Measurements from ENCODE around the gene RGPD3. TPM values are rescaled to one million over a fixed set of nuclear protein-coding genes. Genes with fewer than 3 reads are reported as not detected.
A peak's percentile ranks its signal among the peaks of the same experiment; 100 is the strongest.
"Not testable (repeated sequence)": the region's sequence is repeated elsewhere in the genome, so short reads cannot be mapped to it uniquely, and the experiment has no call there.

RGPD3 gene
- total RNA-seq, 1 experiment from 2014 or later, result not detected

- in situ Hi-C loops (cut with HindIII; ENCODE audit: low pct_unique_long_range_greater_than_20kb, low sequenced_read_pairs); DNase-seq (ENCODE audit: low read depth, low spot score): not testable (repeated sequence)
Observed at GRCh38 chr2:106492399-106492798, 24.2 kb upstream of the RGPD3 start.

DNA sequence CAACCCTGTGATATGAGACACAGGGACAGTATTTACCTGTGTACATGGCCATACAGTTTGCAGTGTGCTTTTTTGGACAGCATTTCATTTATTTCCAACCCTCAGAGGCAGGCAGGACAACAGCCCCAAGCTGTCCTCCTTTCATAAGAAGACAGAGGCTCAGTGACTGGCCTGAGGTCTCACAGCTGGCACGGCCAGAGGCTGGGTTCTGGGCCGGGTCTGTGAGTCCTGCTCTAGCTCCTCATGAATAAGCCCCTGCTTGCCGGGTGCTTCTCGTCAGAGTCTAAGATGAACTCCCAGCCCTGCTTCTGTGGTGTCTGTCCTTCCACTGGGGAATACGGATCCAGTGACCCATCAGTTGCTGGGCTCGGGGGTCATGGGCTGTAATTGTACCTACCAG is 21.5 kb upstream of the RGPD3 start:
- in situ Hi-C loops (cut with HindIII; ENCODE audit: low pct_unique_long_range_greater_than_20kb, low sequenced_read_pairs); DNase-seq (ENCODE audit: low read depth, low spot score): not testable (repeated sequence)

DNA sequence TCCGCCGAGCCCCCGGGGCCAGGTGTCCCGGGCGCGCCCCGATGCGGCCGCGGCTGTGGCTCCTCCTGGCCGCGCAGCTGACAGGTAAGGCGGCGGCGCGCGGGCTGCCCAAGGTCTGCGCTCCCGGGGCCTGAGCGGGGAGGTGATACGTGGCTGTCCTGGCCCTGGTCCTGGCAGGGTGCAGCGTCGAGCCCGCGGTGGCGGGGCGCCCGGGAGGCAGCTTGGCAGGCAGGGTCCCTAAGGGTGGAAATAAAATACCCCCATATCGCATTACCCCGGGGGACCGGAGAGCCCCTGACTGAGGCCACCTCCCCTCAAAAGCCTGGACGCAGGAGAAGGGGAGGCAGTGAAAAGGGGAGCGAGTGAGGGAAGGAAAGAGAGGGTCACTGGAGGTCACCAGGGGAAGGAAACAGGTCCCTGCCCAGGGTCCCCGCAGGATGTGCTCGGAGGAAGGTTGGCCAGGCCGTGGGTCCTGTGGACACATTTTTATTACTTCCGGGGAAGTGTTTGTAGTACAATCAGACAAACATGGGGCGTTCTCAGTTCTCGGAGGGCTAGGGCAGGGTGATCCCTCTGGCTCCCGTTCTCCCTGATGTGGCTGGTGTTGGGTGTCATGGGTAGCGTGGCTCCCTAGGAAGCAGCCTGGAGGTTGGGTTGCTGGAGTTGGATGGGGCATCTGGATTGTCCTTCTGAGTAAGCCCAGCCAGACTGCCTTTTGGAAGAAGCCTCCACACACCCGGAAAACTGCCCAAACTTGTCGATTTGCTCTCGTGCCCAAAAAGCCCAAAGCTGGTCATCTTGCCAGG is 19.4 kb upstream of the RGPD3 start:
- in situ Hi-C loops (cut with HindIII; ENCODE audit: low pct_unique_long_range_greater_than_20kb, low sequenced_read_pairs); DNase-seq (ENCODE audit: low read depth, low spot score): not testable (repeated sequence)

DNA sequence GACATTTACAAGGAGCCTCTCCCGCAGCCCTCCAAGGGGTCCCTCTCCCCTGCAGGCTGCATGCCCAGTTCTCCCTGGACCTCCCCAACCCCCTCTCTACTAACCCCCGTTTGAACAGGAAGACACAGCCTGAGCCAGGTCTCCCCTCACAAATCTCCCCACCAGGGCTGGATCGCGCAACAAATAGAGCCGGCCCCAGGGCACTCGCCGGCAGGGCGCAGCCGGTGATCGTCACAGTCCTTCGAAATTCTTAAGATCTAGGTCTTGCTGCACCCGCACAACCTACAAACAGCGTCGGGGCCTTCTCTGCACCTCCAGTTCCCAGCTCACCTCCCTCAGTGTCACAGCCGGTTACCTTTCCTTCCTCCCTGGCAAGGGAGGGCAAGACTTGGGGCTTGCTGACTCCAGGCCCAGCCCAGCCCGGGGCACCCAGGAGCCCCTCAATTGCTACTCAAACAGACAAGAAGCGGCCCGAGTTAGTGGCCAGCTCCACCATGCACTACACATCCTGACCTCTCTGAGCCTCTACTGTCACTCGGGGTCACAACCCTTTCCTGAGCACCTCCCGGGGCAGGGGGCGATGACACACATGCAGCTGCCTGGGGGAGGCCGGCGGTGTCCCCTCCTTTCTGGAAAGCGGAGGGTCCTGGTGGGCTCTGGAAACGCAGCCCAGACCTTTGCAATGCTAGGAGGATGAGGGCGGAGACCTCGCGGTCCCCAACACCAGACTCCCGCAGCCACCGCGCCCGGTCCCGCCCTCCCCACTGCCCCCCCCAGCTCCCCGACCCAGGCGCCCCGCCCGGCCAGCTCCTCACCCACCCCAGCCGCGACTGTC is 18.6 kb upstream of the RGPD3 start, which contains the start of gene CD8B2:
Gene CD8B2 (plus strand): TSS at position 814 of the 835 bp plus-strand sequence. CDS start 63 bp downstream, outside the sequence.
- in situ Hi-C loops (cut with HindIII; ENCODE audit: low pct_unique_long_range_greater_than_20kb, low sequenced_read_pairs); DNase-seq (ENCODE audit: low read depth, low spot score): not testable (repeated sequence)

GRCh38 chr2:106479563-106479962 is 11.3 kb upstream of the RGPD3 start:
- DNase-seq (ENCODE audit: low read depth, low spot score); in situ Hi-C loops (cut with HindIII; ENCODE audit: low pct_unique_long_range_greater_than_20kb, low sequenced_read_pairs): not testable (repeated sequence)

GRCh38 chr2:106477647-106478046 is 9.4 kb upstream of the RGPD3 start:
- in situ Hi-C loops (cut with HindIII; ENCODE audit: low pct_unique_long_range_greater_than_20kb, low sequenced_read_pairs); DNase-seq (ENCODE audit: low read depth, low spot score): not testable (repeated sequence)

DNA sequence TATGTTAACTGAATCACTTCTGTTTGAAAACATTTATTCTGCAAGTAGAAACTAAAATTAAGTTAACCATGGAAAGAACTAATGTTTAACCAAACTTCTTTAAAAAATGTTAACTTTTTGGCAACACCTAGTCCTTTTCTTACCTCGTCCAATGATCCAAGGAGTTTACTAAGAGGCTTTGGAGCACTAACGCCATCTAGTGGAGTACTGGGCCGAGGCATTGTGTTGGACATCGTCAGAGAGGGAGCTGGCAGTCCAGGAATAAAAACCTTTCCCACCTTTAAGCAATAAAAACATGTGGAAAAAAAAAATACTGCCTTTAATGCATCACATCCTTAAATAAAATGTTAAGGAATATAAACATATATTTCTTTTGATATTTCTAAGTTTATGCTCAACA is 2.4 kb upstream of the RGPD3 start:
- DNase-seq (ENCODE audit: low read depth, low spot score); in situ Hi-C loops (cut with HindIII; ENCODE audit: low pct_unique_long_range_greater_than_20kb, low sequenced_read_pairs): not testable (repeated sequence)

- DNase-seq (ENCODE audit: low read depth, low spot score); in situ Hi-C loops (cut with HindIII; ENCODE audit: low pct_unique_long_range_greater_than_20kb, low sequenced_read_pairs): not testable (repeated sequence)
Observed at GRCh38 chr2:106467516-106467915, 697 bp downstream of the RGPD3 start.

DNA sequence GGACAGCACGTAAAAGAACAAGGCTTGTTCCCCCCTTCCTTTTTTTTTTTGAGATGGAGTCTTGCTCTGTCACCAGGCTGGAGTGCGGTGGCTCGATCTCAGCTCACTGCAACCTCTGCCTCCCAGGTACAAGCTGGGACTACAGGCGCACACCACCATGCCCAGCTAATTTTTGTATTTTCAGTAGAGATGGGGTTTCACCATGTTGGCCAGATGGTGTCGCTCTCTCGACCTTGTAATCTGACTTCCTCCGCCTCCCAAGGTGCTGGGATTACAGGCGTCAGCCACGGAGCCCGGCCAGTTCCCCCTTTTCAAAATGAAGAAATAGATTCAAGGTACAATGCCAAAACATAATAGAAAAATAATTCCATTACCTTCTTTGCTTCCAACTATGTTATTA is 6.3 kb downstream of the RGPD3 start:
- peak; percentile 24 for DNase-seq (ENCODE audit: low read depth, low spot score)
- in situ Hi-C loops (cut with HindIII; ENCODE audit: low pct_unique_long_range_greater_than_20kb, low sequenced_read_pairs), result not testable (repeated sequence)

- DNase-seq (ENCODE audit: low read depth, low spot score); in situ Hi-C loops (cut with HindIII; ENCODE audit: low pct_unique_long_range_greater_than_20kb, low sequenced_read_pairs): not testable (repeated sequence)
Observed at GRCh38 chr2:106390680-106391079, 77.5 kb downstream of the RGPD3 start.

GRCh38 chr2:106388814-106389410 is 79.3 kb downstream of the RGPD3 start:
- in situ Hi-C loops (cut with HindIII; ENCODE audit: low pct_unique_long_range_greater_than_20kb, low sequenced_read_pairs); DNase-seq (ENCODE audit: low read depth, low spot score): not testable (repeated sequence)

- in situ Hi-C loops (cut with HindIII; ENCODE audit: low pct_unique_long_range_greater_than_20kb, low sequenced_read_pairs); DNase-seq (ENCODE audit: low read depth, low spot score): not testable (repeated sequence)
Observed at GRCh38 chr2:106384548-106384947, 83.7 kb downstream of the RGPD3 start.

DNA sequence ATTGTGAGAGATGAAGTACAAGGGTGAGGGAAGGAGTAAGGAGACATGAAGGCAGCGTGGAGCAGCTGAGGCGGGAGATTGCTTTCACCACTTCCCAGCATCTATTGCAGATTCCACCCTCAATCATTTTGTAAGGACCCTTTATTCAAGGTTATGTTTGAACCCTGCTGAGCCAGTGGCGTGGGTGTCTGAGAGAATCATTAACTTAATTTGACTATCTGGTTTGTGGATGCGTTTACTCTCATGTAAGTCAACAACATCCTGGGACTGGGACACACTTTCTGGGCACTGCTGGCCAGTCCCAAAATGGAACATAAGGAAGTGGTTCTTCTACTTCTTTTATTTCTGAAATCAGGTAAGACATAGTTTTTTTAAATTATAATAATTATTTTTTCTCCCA is 86.3 kb downstream of the RGPD3 start:
- DNase-seq (ENCODE audit: low read depth, low spot score); in situ Hi-C loops (cut with HindIII; ENCODE audit: low pct_unique_long_range_greater_than_20kb, low sequenced_read_pairs): not testable (repeated sequence)

GRCh38 chr2:106379567-106379966 is 88.6 kb downstream of the RGPD3 start:
- DNase-seq (ENCODE audit: low read depth, low spot score); in situ Hi-C loops (cut with HindIII; ENCODE audit: low pct_unique_long_range_greater_than_20kb, low sequenced_read_pairs): not testable (repeated sequence)

- in situ Hi-C loops (cut with HindIII; ENCODE audit: low pct_unique_long_range_greater_than_20kb, low sequenced_read_pairs); DNase-seq (ENCODE audit: low read depth, low spot score): not testable (repeated sequence)
Observed at GRCh38 chr2:106369182-106369581, 99.0 kb downstream of the RGPD3 start.

DNA sequence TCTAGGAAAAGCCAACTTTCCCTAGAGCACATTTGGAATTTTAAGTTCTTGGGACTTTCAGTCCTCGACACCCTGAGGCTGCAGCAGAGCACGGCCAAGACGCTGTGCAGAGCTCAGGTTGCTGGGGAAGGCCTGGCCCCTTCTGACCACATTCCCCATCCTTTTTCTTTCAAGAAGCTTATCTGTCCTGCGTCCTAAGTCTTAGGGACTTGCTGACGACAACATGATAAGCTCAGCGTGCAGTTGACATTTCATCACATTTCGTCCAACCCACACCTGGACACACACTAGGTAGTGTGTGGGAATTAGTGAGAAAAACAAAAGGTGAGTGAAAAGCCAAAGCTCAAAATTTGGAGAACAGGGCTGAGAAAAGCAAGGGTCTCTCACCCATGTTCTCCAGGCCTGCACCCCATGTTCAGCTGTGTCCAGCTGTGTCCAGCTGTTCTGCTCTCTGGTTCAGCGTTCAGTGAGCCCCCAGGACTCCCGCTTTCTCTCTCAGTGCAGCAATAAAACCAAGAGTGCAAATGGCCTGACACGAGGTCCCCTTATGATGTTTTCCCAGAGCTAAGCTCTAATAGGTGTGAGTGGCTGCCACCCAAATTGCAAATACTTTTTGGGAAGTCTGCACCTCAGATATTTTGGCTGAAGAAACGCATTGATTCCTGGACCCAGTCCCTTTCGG is 101.9 kb downstream of the RGPD3 start:
- DNase-seq (ENCODE audit: low read depth, low spot score), result no peak
- in situ Hi-C loops (cut with HindIII; ENCODE audit: low pct_unique_long_range_greater_than_20kb, low sequenced_read_pairs), result no loop called here

DNA sequence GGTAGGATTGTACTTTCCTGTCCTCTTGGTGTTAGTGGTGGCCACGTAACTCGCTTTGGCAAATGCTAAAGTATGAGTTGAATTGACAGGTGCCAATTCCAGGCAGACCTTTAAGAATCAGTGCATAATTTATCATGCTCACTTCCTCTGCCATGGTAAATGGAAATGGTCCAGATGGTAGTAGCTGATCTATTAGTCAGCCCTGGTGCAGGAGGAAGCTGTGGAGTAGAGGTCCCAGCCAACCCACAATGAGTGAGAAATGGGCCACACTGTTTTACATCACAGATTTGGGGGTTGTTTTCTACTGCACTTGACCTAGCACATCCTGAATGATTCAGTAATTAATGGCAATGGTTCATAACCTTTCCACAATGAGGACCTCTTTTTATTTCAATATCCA is 104.4 kb downstream of the RGPD3 start:
- DNase-seq (ENCODE audit: low read depth, low spot score), result no peak
- in situ Hi-C loops (cut with HindIII; ENCODE audit: low pct_unique_long_range_greater_than_20kb, low sequenced_read_pairs), result no loop called here
